Endothelial cell (in vitro differentiated cells): ENCODE data around the gene BARHL2. TPM values are rescaled to one million over a fixed set of nuclear protein-coding genes. Genes with fewer than 3 reads are reported as not detected.

Experiments used
- DNase-seq: peaks from one replicate; pipeline ENCODE4 v3.0.0; 2021; ENCODE audit warnings: low spot score
- H3K27ac Mint-ChIP-seq: one replicate; pipeline ENCODE4 v1.8.0; 2021; ENCODE audit warnings: mixed read lengths, inconsistent platforms; ENCODE audit not compliant: unreplicated experiment
- H3K27me3 Mint-ChIP-seq: one replicate; pipeline ENCODE4 v1.8.0; 2021; ENCODE audit warnings: mild to moderate bottlenecking, moderate library complexity, mixed read lengths, inconsistent platforms; ENCODE audit not compliant: unreplicated experiment
- H3K36me3 Mint-ChIP-seq: one replicate; pipeline ENCODE4 v1.8.0; 2021; ENCODE audit warnings: mild to moderate bottlenecking, low read depth, mixed read lengths, inconsistent platforms; ENCODE audit not compliant: unreplicated experiment
- H3K4me1 Mint-ChIP-seq: one replicate; pipeline ENCODE4 v1.8.0; 2021; ENCODE audit warnings: mild to moderate bottlenecking, mixed read lengths, inconsistent platforms; ENCODE audit not compliant: unreplicated experiment
- H3K4me3 Mint-ChIP-seq: one replicate; pipeline ENCODE4 v1.8.0; 2021; ENCODE audit warnings: mild to moderate bottlenecking, mixed read lengths, inconsistent platforms; ENCODE audit not compliant: unreplicated experiment
- H3K9me3 Mint-ChIP-seq: one replicate; pipeline ENCODE4 v1.8.0; 2021; ENCODE audit warnings: mixed read lengths, inconsistent platforms; ENCODE audit not compliant: unreplicated experiment
- CTCF ChIP-seq: fragments of 200-600 bp; sonication (generic); IDR thresholded peaks from one replicate; pipeline ENCODE4 v1.5.0; 2021; ENCODE audit warnings: antibody characterized with exemption; ENCODE audit not compliant: unreplicated experiment
- total RNA-seq: library from RNA; stranded (reverse); fragmentation: NEBNext Ultra II Directional; extraction: Animal tissue kit (Norgen Biotek cat#: 25700); gene quantifications from one replicate; pipeline ENCODE4 v1.2.1, GENCODE V29; 2021; ENCODE audit not compliant: unreplicated experiment

Gene BARHL2
- total RNA-seq, 1 donor from 2014 or later, result not detected

- Mint-ChIP-seq H3K4me1 (peaks cover 33% of the 10 kb centered on the region), H3K27ac (no peak overlapping the region), H3K36me3 (peaks cover 6% of the 10 kb centered on the region), H3K4me3 (peak overlapping the region; percentile 89), H3K27me3 (peaks cover 38% of the 10 kb centered on the region), H3K9me3 (no peaks in the 10 kb centered on the region)
- peak; percentile 53 for DNase-seq
- TF ChIP-seq CTCF, result no peak
Measured at GRCh38 chr1:90725657-90726424, 8.7 kb upstream of the BARHL2 start.

GRCh38 chr1:90724926-90725656, 8.0 kb upstream of the BARHL2 start:
- no peak for DNase-seq
- peaks cover 40% of the 10 kb centered on the region for H3K4me1 Mint-ChIP-seq
- H3K9me3 Mint-ChIP-seq, result no peaks in the 10 kb centered on the region
- no peak for TF ChIP-seq CTCF
- H3K4me3 Mint-ChIP-seq, result peak overlapping the region; percentile 89
- peaks cover 6% of the 10 kb centered on the region for H3K36me3 Mint-ChIP-seq
- H3K27me3 Mint-ChIP-seq, result peaks cover 36% of the 10 kb centered on the region
- H3K27ac Mint-ChIP-seq, result no peak overlapping the region

GRCh38 chr1:90724361-90724760, 7.3 kb upstream of the BARHL2 start:
- Mint-ChIP-seq H3K4me3 (peak overlapping the region; percentile 77), H3K9me3 (no peaks in the 10 kb centered on the region), H3K27ac (peak overlapping the region; percentile 25), H3K4me1 (peaks cover 37% of the 10 kb centered on the region), H3K36me3 (peaks cover 6% of the 10 kb centered on the region), H3K27me3 (peaks cover 37% of the 10 kb centered on the region)
- no peak for TF ChIP-seq CTCF
- DNase-seq, result no peak

- H3K4me1 Mint-ChIP-seq, result peaks cover 38% of the 10 kb centered on the region
- no peak overlapping the region for H3K4me3 Mint-ChIP-seq
- H3K9me3 Mint-ChIP-seq, result no peaks in the 10 kb centered on the region
- H3K27me3 Mint-ChIP-seq, result peaks cover 38% of the 10 kb centered on the region
- TF ChIP-seq CTCF, result peak; percentile 82
- peaks cover 6% of the 10 kb centered on the region for H3K36me3 Mint-ChIP-seq
- H3K27ac Mint-ChIP-seq, result no peak overlapping the region
- DNase-seq, result peak; percentile 78
Measured at GRCh38 chr1:90723590-90724108, 6.5 kb upstream of the BARHL2 start.
